ENCODE measurements around the gene CSN1S1.

CSN1S1 gene

DNA sequence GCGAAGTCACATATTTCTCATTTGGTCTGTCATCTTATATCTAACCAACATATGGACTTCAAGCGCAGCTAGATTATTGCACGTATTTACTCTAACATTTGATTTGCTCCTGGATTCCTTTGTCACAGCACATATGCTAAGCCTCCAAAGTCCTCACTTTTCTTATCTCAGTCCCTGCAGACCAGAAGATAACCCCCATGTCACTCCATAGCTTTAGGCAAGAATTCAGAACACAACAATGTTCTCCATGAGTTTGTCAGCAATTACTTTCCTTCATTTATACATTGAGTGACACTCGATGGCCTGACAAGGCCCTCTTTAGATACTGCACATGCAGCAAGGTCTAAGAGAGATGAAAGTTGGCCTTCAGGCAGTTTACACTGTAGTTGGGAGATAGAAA lies 60.1 kb downstream of the CSN1S1 start:
- DNase-seq (ENCODE audit: low read depth in 3 of 3): no peak

DNA sequence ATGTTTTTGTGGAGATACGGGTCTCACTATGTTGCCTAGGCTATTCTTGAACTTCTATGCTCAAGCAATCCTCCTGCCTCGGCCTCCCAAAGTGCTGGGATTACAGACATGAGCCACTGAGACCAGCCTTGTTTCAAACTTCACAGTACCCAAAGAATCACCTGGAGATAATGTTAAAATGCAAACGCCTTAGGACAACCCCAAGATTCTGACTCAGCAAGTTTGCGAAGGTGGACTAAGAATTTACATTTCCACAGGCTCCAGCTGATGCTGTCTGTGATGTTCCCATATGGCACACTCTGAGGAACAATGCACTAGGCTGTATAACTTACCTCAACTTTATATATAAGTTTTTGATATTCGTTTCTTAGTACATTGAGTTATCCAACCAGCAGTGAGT lies 63.9 kb downstream of the CSN1S1 start:
- DNase-seq (ENCODE audit: low read depth in 3 of 3): no peak

DNA sequence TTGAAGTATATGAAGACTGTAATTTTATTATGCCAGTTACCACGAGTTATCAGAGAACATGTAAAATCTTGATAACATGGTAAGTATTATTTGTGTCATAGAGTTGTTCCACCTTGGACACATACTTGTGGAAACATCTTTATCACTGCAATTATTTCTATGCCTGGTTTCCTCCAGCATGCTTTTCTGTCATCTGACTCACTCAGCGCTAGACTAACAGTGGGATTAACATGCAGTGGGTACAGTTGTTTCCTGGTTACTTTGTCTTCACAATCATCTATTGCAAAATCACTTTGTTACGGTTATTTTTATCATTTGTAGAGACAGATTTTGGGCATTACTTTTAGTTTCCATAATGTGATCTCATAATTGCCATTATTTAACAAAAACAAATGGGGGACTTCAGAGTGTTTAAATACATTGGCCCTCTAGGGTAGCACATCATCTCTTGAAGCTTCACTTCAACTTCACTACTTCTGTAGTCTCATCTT lies 64.7 kb downstream of the CSN1S1 start, which contains the start of gene STATH:
Gene STATH, plus strand, starts transcription at position 441 of the 491 bp plus-strand sequence. CDS start 2,472 bp downstream, outside the sequence.
- no peak for DNase-seq (ENCODE audit: low read depth in 3 of 3)
